BLaER1 treated with 17β-estradiol and CSF1 and Interleukin-3, amounts not matched to agents 10 nM and 100 nM (cell line): ENCODE data around the gene SCRT2.
A peak's percentile ranks its signal among the peaks of the same experiment; 100 is the strongest.
"Not testable (repeated sequence)": the region's sequence is repeated elsewhere in the genome, so short reads cannot be mapped to it uniquely, and the experiment has no call there.

Source experiments
- H3K27ac ChIP-seq, 11 experiments: shearing (Covaris generic); formaldehyde crosslinking; 2 replicates each; pipeline ENCODE4 v1.8.1; 2022
- H3K27me3 ChIP-seq, 11 experiments: shearing (Covaris generic); formaldehyde crosslinking; 2 replicates each; pipeline ENCODE4 v1.8.1; 2022
- H3K36me3 ChIP-seq, 11 experiments: shearing (Covaris generic); formaldehyde crosslinking; 2 replicates each; pipeline ENCODE4 v1.8.1; 2022
- H3K4me1 ChIP-seq, 10 experiments: shearing (Covaris generic); formaldehyde crosslinking; 2 replicates each; pipeline ENCODE4 v1.8.1; 2022
- H3K4me2 ChIP-seq, 11 experiments: shearing (Covaris generic); formaldehyde crosslinking; 2 replicates each; pipeline ENCODE4 v1.8.1; 2022
- H3K4me3 ChIP-seq, 10 experiments: shearing (Covaris generic); formaldehyde crosslinking; 2 replicates each; pipeline ENCODE4 v1.8.1; 2022
- H3K9ac ChIP-seq, 11 experiments: shearing (Covaris generic); formaldehyde crosslinking; 2 replicates each; pipeline ENCODE4 v1.8.1; 2022
- H3K9me3 ChIP-seq, 11 experiments: shearing (Covaris generic); formaldehyde crosslinking; replicated peaks in 1 of 11; 2 replicates each; pipeline ENCODE4 v1.8.1; 2022
- H4K20me1 ChIP-seq, 11 experiments: shearing (Covaris generic); formaldehyde crosslinking; 2 replicates each; pipeline ENCODE4 v1.8.1; 2022
- Cebpa-rat ChIP-seq, 11 experiments: shearing (Covaris generic); IDR thresholded peaks; 2 replicates each; pipeline ENCODE4 v1.8.1; 2022

SCRT2 gene

GRCh38 chr20:695165-695866, 19.7 kb upstream of the SCRT2 start:
- Histone ChIP-seq H3K4me2 (no peak overlapping the region), H3K4me3 (no peak overlapping the region), H3K27ac (no peak overlapping the region), H3K36me3 (no peaks in the 10 kb centered on the region), H3K27me3 (no peaks in the 10 kb centered on the region), H3K4me1 (peaks cover 9 to 17% (median 13%) of the 10 kb centered on the region in 10 experiments; a peak in 18 of 20 replicates), H4K20me1 (no peaks in the 10 kb centered on the region), H3K9me3 (peaks cover 0 to 3% (median 0%) of the 10 kb centered on the region in 11 experiments; a peak in 1 of 22 replicates), H3K9ac (no peak overlapping the region)
- TF ChIP-seq Cebpa-rat (IDR thresholded peaks at IDR 0.05), result no peak

- peaks cover 2 to 9% (median 5%) of the 10 kb centered on the region in 10 experiments; a peak in 17 of 20 replicates for H3K4me1 ChIP-seq
- no peaks in the 10 kb centered on the region for H4K20me1 ChIP-seq
- H3K4me2 ChIP-seq, result no peak overlapping the region
- H3K9ac ChIP-seq, result no peak overlapping the region
- no peaks in the 10 kb centered on the region for H3K27me3 ChIP-seq
- H3K27ac ChIP-seq, result no peak overlapping the region
- no peaks in the 10 kb centered on the region for H3K36me3 ChIP-seq
- peaks cover 0 to 7% (median 0%) of the 10 kb centered on the region in 11 experiments; a peak in 1 of 22 replicates for H3K9me3 ChIP-seq
- TF ChIP-seq Cebpa-rat (IDR thresholded peaks at IDR 0.05), result no peak
- H3K4me3 ChIP-seq, result no peak overlapping the region
These were observed 18.9 kb upstream of the SCRT2 start for GRCh38 chr20:694496-694895.

- H3K4me2 ChIP-seq, H4K20me1 ChIP-seq, H3K27ac ChIP-seq, H3K27me3 ChIP-seq, H3K4me3 ChIP-seq, H3K9me3 ChIP-seq, H3K4me1 ChIP-seq, H3K36me3 ChIP-seq, H3K9ac ChIP-seq: not testable (repeated sequence)
These were observed 18.2 kb upstream of the SCRT2 start for GRCh38 chr20:693786-694185.

GRCh38 chr20:692044-692443, 16.4 kb upstream of the SCRT2 start:
- no peak overlapping the region for H3K27ac ChIP-seq
- no peaks in the 10 kb centered on the region for H3K36me3 ChIP-seq
- no peak for TF ChIP-seq Cebpa-rat (IDR thresholded peaks at IDR 0.05)
- peaks cover 0 to 19% (median 13%) of the 10 kb centered on the region in 10 experiments; a peak in 17 of 20 replicates for H3K4me1 ChIP-seq
- no peaks in the 10 kb centered on the region for H3K27me3 ChIP-seq
- no peak overlapping the region for H3K4me2 ChIP-seq
- H3K9ac ChIP-seq, result no peak overlapping the region
- peaks cover 0 to 7% (median 0%) of the 10 kb centered on the region in 11 experiments; a peak in 1 of 22 replicates for H3K9me3 ChIP-seq
- no peak overlapping the region for H3K4me3 ChIP-seq
- H4K20me1 ChIP-seq, result no peaks in the 10 kb centered on the region; a peak in 1 of 22 replicates

- no peak overlapping the region for H3K4me3 ChIP-seq
- no peak for TF ChIP-seq Cebpa-rat (IDR thresholded peaks at IDR 0.05)
- no peaks in the 10 kb centered on the region for H3K27me3 ChIP-seq
- no peak overlapping the region for H3K27ac ChIP-seq
- H4K20me1 ChIP-seq, result no peaks in the 10 kb centered on the region; a peak in 1 of 22 replicates
- H3K9ac ChIP-seq, result no peak overlapping the region
- no peak overlapping the region for H3K4me2 ChIP-seq
- no peaks in the 10 kb centered on the region for H3K36me3 ChIP-seq
- H3K4me1 ChIP-seq, result peaks cover 0 to 26% (median 18%) of the 10 kb centered on the region in 10 experiments; a peak in 17 of 20 replicates
- peaks cover 0 to 7% (median 0%) of the 10 kb centered on the region in 11 experiments; a peak in 1 of 22 replicates for H3K9me3 ChIP-seq
These were observed 14.3 kb upstream of the SCRT2 start for GRCh38 chr20:689947-690346.

GRCh38 chr20:689348-689747, 13.7 kb upstream of the SCRT2 start:
- Histone ChIP-seq H4K20me1 (no peaks in the 10 kb centered on the region; a peak in 1 of 22 replicates), H3K27me3 (no peaks in the 10 kb centered on the region), H3K4me3 (no peak overlapping the region), H3K4me1 (peaks cover 0 to 26% (median 18%) of the 10 kb centered on the region in 10 experiments; a peak in 17 of 20 replicates), H3K4me2 (no peak overlapping the region), H3K9me3 (peaks cover 0 to 7% (median 0%) of the 10 kb centered on the region in 11 experiments; a peak in 1 of 22 replicates), H3K36me3 (no peaks in the 10 kb centered on the region), H3K9ac (peak overlapping the region in 1 of 11 experiments; percentile 19; a peak in 1 of 22 replicates), H3K27ac (no peak overlapping the region)
- TF ChIP-seq Cebpa-rat (IDR thresholded peaks at IDR 0.05), result no peak

- Histone ChIP-seq H4K20me1 (no peaks in the 10 kb centered on the region; a peak in 1 of 22 replicates), H3K4me2 (peak overlapping the region in 7 of 11 experiments; percentile 8 to 29 (median 12); a peak in 5 of 22 replicates), H3K9me3 (peaks cover 0 to 7% (median 0%) of the 10 kb centered on the region in 11 experiments; a peak in 1 of 22 replicates), H3K9ac (peak overlapping the region in 1 of 11 experiments; percentile 19; a peak in 1 of 22 replicates), H3K4me1 (peaks cover 0 to 26% (median 18%) of the 10 kb centered on the region in 10 experiments; a peak in 17 of 20 replicates), H3K36me3 (no peaks in the 10 kb centered on the region), H3K4me3 (no peak overlapping the region), H3K27me3 (no peaks in the 10 kb centered on the region), H3K27ac (no peak overlapping the region)
- no peak for TF ChIP-seq Cebpa-rat (IDR thresholded peaks at IDR 0.05)
These were observed 13.2 kb upstream of the SCRT2 start for GRCh38 chr20:688809-689212.

GRCh38 chr20:687468-688203, 12.0 kb upstream of the SCRT2 start:
- H3K27me3 ChIP-seq, result no peaks in the 10 kb centered on the region
- H3K9ac ChIP-seq, result peak overlapping the region in 1 of 11 experiments; percentile 18; a peak in 1 of 22 replicates
- no peaks in the 10 kb centered on the region; a peak in 1 of 22 replicates for H4K20me1 ChIP-seq
- H3K4me2 ChIP-seq, result peak overlapping the region in 8 of 11 experiments; percentile 1 to 50 (median 25); a peak in 9 of 22 replicates
- peaks cover 0 to 26% (median 18%) of the 10 kb centered on the region in 10 experiments; a peak in 17 of 20 replicates for H3K4me1 ChIP-seq
- H3K36me3 ChIP-seq, result no peaks in the 10 kb centered on the region
- no peak for TF ChIP-seq Cebpa-rat (IDR thresholded peaks at IDR 0.05)
- peaks cover 0 to 7% (median 0%) of the 10 kb centered on the region in 11 experiments; a peak in 1 of 22 replicates for H3K9me3 ChIP-seq
- H3K27ac ChIP-seq, result no peak overlapping the region
- no peak overlapping the region for H3K4me3 ChIP-seq

GRCh38 chr20:684676-685319, 9.2 kb upstream of the SCRT2 start:
- H3K27ac ChIP-seq, result no peak overlapping the region
- TF ChIP-seq Cebpa-rat (IDR thresholded peaks at IDR 0.05), result no peak
- no peaks in the 10 kb centered on the region for H3K9me3 ChIP-seq
- H3K4me1 ChIP-seq, result peaks cover 17 to 41% (median 30%) of the 10 kb centered on the region in 10 experiments
- no peaks in the 10 kb centered on the region for H3K36me3 ChIP-seq
- H3K4me3 ChIP-seq, result no peak overlapping the region
- no peaks in the 10 kb centered on the region; a peak in 1 of 22 replicates for H4K20me1 ChIP-seq
- H3K4me2 ChIP-seq, result no peak overlapping the region
- H3K9ac ChIP-seq, result no peak overlapping the region
- H3K27me3 ChIP-seq, result no peaks in the 10 kb centered on the region; a peak in 1 of 22 replicates
